Measurements from ENCODE around the gene LRRC36. TPM values are rescaled to one million over a fixed set of nuclear protein-coding genes. Genes with fewer than 3 reads are reported as not detected.
"Not testable (repeated sequence)": the region's sequence is repeated elsewhere in the genome, so short reads cannot be mapped to it uniquely, and the experiment has no call there.

LRRC36 gene
- polyA plus RNA-seq, 5 donors, result 38.8 to 67.8 (median 55.0) TPM

- no peak for DNase-seq
Observed at GRCh38 chr16:67399749-67400704, 73.4 kb downstream of the LRRC36 start.

- DNase-seq, result no peak
Observed at GRCh38 chr16:67400901-67401300, 74.3 kb downstream of the LRRC36 start.

- DNase-seq, result no peak
Observed at GRCh38 chr16:67403976-67404555, 77.5 kb downstream of the LRRC36 start.

GRCh38 chr16:67404740-67405226 is 78.2 kb downstream of the LRRC36 start:
- peak in 1 of 2 donors; percentile 67 for DNase-seq

GRCh38 chr16:67405336-67405735 is 78.7 kb downstream of the LRRC36 start:
- DNase-seq, result no peak

- DNase-seq, result no peak
Observed at GRCh38 chr16:67406111-67406971, 79.7 kb downstream of the LRRC36 start.

GRCh38 chr16:67407176-67407787 is 80.7 kb downstream of the LRRC36 start:
- DNase-seq, result no peak

- no peak for DNase-seq
Observed at GRCh38 chr16:67407788-67408452, 81.3 kb downstream of the LRRC36 start.

GRCh38 chr16:67409631-67410030 is 83.0 kb downstream of the LRRC36 start:
- no peak for DNase-seq

- no peak for DNase-seq
Observed at GRCh38 chr16:67411339-67411738, 84.7 kb downstream of the LRRC36 start.

GRCh38 chr16:67412294-67412693 is 85.7 kb downstream of the LRRC36 start:
- DNase-seq, result no peak

GRCh38 chr16:67413978-67414911 is 87.6 kb downstream of the LRRC36 start:
- no peak for DNase-seq

- DNase-seq, result not testable (repeated sequence)
Observed at GRCh38 chr16:67415421-67415820, 88.8 kb downstream of the LRRC36 start.

GRCh38 chr16:67415872-67416793 is 89.5 kb downstream of the LRRC36 start, which contains the start of gene ZDHHC1:
Gene ZDHHC1 (minus strand): TSS chr16:67416477. CDS start chr16:67407775, 8,702 bp downstream.
- peak in 1 of 2 donors; percentile 79 for DNase-seq

- DNase-seq, result no peak
Observed at GRCh38 chr16:67417333-67418061, 90.9 kb downstream of the LRRC36 start.

- DNase-seq, result no peak
Observed at GRCh38 chr16:67419502-67419901, 92.9 kb downstream of the LRRC36 start.

- DNase-seq, result no peak
Observed at GRCh38 chr16:67419931-67420330, 93.3 kb downstream of the LRRC36 start.

- DNase-seq, result no peak
Observed at GRCh38 chr16:67421030-67421429, 94.4 kb downstream of the LRRC36 start.

Measured in right lung (tissue), 5 donors.